ENCODE results near the gene ADAP1.
"Not testable (repeated sequence)": the region's sequence is repeated elsewhere in the genome, so short reads cannot be mapped to it uniquely, and the experiment has no call there.

Gene ADAP1

DNA sequence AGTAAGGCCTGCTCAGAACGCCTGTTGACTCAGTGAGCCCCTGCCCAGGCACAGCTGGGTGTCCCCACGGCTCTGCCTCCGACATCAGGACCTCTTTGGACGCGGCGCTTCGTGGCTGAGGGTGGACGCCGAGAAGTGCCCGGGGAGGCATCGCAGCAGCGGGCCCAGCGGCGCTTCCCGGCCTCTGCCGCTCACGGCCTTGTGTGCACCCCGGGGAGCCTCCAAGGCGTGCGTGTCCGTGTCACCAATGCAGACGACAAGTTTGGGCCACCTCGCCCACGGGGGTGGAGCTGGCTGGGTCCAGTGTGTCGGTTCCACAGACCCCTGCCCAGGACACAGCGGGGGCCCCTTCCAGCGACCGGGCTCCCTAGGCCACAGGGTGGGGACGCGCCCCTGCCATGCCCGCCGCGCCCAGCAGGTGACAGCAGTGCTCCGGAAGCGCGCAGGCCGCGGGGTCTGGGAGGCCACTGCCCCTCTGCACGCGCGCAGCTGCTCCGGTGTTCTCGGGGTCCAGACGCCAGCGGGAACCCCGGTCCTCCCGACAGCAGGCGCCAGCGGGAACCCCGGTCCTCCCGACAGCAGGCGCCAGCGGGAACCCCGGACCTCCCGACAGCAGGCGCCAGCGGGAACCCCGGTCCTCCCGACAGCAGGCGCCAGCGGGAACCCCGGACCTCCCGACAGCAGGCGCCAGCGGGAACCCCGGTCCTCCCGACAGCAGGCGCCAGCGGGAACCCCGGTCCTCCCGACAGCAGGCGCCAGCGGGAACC lies 45.7 kb downstream of the ADAP1 start:
- not testable (repeated sequence) for DNase-seq (ENCODE audit: low read depth)

DNA sequence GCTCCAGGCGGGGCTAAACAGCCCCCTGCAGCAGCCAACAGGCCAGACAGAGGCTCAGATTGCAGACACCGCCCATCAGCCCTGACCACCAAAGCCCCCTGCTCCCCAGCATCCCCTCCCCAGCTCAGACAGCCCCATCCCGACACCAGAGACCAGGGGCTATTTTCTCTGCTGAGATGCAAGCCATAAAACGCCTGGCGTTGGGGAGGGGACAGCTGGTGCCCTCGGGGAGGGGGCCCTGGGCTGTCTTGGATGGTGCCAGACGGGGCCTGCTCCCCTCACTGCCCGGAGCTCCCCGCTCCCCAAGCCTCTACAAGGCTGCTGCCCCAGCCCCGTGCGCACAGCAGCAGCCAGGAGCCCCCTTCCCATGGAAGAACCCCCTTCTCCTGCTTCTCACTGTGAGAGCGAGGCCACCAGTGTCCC lies 46.3 kb downstream of the ADAP1 start:
- DNase-seq (ENCODE audit: low read depth) = no peak

DNA sequence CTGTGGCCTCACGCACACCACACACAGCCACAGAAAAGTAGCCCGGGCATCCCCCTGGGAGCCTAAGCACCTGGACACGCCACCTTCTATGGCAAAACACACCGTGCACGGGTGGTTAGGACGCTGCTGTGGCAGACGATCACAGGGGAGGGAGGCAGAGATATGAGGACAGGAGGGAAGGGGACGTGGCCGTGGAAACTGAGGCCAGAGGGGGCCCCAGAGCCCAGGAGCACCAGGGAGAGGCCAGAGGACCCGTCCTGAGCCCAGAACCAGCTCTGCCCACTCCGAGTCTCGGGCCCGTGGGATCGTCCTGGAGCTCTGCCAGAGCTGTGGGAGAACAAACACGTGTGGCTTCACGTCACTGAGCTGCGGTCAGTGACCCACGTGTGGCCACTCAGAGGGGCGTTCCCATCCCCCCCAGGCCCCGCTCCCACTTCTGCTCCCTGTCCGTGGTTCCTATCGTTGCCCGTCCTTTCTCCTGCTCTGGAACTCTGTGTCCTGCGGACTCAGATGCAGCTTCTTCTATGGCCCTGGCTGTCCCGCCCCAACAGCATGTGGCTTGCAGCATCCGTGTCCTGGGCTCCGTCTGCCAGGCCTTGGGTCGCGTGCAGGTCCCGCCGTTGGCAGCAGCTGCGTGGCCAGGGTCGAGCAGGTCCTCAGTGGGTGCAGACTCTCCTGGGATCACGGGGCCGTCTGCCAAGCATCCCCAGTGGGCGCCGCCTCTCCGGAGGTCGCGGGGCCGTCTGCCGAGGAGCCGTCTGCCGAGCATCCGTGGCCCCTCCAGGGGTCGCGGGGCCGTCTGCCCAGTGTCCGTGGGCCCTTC lies 47.1 kb downstream of the ADAP1 start:
- no peak for DNase-seq (ENCODE audit: low read depth)

DNA sequence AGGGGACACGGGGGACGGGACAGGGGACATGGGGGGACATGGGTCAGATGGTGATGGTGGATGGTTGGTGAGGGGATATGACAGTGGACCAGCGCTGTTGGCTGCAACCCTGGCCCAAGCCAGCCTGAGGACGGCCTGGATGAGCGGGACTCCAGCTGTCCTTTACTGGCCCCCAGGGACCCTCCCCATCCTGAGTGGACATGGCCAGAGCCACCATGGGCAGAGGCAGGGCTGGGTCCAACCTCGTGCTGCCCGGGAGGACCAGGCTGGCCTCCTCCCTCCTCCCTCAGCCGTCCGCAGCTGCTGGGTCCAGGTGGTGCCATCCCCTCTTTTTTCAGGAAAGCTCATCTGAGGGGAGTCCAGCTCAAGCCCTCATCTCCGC lies 47.7 kb downstream of the ADAP1 start:
- no peak for DNase-seq (ENCODE audit: low read depth)

DNA sequence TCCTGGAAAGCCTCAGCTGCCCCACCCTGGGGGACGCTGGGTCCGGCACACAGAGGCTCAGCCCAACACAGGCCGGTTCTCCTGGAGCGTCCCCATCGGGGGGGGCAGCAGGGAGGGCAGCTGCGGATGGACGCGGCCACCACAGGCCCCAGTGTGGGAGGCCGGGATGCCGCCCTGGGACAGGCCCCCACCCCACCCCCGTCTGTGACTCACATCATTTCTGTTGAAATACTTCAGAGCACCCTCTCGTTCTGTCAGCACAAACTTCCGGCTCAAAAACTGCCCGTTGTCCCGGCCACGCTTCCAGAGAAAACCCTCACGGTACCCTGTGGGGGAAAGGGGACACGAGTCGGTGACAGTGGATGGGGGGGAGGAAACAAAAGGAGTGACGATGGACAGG lies 49.6 kb downstream of the ADAP1 start:
- DNase-seq (ENCODE audit: low read depth) = no peak

DNA sequence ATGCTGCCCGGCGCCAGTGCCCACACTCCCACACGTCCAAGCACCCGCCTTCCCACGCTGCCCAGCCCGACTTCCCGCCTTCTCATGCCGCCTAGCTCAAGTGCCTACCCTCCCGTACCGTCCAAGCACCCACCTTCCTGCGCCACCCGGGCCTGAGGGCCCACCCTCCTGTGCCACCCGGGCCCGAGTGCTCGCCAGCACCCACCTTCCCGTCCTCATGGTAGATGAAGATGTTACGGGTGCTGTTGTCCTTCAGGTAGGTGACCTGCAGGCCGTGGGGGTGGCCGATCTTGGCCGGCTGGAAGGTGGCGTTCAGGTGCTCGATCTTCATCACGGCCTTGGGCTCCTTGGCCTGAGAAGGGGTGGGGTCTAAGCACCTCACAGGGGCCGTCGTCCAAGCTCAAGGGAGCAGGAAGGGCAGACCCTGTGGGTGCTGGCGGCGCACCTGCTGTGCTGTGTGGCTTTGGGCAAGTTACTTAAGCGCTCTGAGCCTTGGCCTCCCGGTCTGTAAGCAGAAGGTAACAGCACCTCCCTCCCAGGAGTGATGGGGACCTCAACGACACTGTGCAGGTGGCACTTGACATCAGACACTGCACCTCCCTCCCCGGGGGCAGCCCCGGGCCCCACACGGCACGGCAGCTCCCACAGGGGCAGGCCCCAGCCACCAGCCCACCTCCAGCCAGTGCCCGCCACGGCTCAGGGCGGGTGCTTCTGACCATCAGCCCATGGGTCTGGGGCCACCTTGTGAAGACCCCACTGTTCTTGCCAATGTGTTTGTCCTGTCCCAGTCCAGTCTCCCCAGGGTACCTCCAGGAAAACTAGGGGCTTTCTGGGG lies 50.3 kb downstream of the ADAP1 start:
- DNase-seq (ENCODE audit: low read depth) = no peak

DNA sequence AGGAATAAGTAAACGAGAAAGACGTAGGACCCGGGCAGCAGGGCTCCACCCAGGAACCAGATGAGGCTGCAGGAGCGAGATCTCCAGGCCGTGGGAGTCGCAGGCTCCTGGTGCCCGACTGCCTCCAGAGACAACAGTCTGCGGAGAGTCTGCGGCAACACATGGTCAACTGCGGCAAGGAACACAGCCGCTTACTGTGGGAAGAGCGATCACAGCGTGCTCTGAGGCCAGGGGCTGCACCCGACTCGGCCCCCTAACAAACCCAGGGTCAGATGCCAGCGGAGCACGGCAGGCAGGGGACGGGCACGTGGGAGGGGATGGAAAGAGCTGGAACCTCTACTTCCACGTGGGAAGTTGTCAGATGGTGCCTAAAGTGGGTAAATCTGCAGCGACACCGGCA lies 51.5 kb downstream of the ADAP1 start:
- no peak for DNase-seq (ENCODE audit: low read depth)

DNA sequence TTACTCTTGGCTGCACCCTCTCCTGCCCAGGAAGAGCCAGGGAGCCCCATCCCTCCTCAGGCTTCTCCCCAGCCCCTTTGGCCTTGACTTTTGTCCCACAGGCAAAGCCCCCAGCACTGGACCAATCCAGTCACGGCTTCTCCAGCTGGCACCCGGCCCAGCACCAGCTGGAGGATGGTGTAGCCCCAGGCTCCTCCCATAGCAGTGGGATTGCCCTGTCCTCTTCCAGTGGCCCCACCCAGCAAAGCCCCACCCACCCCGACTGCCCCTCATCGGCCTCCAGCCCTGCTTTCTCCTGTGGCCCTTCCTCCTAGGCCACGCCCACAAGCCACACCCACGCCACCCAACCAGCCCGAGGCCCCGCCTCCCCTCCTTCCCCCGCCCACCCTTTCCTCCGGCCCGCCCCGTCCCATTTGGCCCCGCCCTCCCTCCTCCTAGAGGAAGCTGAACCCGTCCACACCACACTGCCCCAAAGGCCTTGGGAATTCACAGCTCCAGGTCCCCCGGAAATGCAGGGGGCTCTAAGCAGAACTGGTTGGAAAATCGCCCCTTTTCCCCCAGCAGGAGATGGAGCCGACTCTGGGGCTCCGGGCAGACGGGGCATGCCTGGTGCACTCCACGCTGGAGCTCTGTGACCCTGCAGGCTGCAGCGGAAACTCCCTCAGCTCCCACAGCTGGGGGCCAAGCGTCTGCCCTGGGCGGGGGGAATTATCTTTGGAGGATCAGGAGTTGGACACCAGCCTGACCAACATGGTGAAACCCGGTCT lies 52.9 kb downstream of the ADAP1 start:
- DNase-seq (ENCODE audit: low read depth) = no peak

DNA sequence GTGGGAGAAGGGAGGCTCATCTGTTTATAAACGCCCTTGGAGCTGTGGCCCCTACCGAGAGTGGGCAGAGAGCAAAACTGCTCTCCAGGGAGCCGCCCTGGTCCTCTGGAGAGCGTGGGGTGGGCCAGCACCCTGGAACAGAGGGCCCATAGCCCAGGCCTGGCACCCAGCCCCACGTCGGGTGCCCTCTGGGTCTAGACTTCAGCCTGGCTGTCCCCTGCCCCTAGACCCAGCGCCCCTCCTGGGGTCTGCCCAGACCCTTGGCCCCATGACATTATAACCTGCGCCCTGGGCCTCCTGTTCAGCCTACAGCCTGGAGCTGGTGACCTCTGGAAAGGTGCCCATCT lies 53.5 kb downstream of the ADAP1 start:
- no peak for DNase-seq (ENCODE audit: low read depth)

DNA sequence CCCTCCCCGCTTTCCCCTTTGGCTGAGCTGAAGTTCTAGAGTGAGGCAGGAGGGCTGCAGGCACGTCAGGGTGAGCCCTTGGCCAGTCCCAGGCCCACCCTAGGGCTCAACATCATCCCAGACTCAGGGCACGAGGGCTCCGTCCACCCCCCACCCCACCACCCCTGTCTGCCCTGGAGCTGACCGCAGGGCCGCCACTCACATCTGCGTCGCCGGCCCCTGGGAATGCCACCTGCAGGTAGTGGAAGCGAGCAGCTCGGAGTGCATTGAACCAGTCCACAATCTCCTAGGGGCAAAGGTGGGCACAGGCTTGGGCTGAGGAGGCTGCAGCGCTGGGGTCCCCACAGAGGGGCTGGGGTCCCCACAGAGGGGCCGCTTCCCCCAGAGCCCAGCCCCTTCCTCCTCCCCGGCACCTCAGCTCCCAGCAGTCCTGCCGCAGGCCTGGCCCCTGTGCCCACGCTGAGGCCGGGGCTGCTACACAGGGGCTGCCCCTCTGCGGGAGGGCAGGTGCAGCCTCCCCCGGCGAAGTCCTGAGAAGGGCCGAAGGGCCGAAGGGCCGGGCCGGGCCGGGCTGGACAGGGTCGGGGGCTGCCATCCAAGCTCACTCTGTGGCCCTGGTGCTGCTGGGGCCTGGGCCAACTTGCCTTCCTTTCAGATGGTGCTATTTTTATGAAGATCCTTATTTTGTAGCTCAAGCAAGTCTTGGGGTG lies 54.0 kb downstream of the ADAP1 start:
- no peak for DNase-seq (ENCODE audit: low read depth)

DNA sequence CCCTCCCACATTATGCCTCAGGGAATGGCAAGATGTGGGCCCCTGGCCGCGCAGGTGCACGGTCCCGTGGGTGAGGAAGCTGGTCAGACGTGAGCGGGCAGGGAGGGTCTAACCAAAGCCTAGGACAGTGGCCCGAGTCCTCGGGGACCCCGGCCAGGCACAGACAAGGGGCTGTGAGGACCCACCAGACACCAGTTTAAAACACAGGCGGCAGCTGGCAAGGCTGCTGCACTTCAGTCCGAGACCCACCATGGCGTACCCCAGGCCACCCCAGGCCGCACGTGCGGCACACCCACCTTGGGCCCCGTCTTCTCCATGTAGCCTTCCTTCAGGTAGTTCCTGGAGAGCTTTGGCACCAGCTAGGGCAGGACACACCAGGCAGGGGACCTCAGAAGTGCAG lies 54.7 kb downstream of the ADAP1 start:
- no peak for DNase-seq (ENCODE audit: low read depth)

DNA sequence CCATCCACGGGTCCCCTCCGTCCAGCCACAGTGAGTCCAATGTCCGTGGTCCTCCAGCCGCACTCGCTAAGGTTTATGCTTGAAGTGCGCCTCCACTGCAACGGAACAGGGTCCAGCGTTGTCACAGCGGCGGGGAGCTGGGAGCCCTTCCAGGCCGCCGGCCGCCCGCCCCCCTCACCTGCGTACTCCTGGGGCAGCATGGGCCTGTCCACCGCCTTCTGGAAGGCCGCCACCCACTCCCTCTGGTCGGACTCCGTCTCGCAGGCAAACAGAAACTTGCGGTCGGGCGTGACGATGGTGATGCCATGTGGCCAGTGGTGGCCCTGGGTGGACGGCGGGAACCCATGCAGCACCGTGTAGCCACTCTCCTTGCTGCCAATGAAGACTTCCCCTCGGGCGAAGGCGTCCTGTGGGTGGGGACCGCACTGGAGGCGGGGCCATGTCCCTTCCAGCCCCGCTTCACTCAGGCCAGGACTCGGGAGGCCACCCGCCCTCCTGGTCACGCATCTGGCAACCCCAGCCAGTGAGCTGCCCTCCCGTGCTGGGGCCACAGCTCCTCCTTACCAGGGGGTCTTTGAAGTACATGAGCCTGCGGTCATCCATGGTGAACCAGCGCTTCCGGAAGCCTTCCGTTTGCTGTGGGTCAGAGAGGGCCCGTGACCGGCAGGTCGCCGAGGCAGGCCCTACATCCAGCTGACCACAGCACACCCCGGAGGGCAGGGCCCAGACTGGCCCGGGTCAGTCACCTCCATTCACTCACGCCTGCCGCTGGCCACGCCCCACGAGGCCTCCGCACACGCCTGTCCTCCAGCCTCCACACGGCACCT lies 55.4 kb downstream of the ADAP1 start:
- DNase-seq (ENCODE audit: low read depth) = no peak

DNA sequence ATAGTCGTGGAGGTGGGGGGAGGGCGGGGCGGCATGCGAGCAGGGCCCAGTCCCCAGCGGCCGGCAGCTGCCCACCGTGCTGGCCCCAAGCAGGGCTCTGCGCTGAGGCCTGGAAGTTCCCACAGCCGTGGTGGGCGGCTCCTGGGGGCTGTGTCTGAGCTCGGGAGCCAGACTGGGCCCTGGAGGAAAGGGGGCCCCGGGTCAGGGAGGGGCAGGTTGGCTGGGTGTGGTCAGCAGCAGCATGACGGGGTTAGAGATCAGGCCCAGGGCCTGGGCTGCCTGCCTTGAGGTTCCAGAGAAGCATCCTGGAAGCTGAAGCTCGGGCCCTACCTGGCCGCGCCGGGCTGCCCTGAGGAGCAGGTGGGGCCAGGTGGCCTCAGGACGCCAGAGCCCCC lies 56.0 kb downstream of the ADAP1 start:
- no peak for DNase-seq (ENCODE audit: low read depth)

DNA sequence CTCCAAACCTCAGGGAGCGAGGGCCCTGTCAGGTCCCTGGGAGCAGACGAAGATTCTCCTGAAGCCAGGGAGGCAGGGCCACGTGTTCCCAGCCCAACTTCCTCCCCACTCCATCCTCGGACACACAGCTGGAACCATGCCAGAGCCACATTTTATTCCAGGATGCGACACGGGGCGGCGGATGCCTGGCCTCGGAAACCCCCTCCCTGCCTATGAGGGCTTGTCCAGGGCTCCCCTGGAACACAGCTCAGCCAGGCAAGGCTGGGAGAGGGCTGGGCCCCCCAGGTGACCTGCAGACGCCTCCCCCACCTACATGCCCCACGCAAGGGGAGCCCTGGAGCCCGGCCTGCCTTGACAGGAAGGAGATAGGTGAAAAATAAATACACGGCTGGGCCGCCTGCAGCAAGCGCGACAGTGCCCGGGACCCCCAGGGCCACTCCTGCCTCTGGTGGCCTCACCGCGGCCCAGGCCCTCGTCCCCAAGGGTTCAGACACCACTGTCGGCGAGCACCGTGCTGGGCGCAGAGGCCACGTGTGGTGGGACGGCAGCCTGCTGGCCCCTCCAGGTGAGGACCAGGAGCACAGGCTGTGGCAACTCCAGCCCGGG lies 56.6 kb downstream of the ADAP1 start:
- DNase-seq (ENCODE audit: low read depth) = no peak

DNA sequence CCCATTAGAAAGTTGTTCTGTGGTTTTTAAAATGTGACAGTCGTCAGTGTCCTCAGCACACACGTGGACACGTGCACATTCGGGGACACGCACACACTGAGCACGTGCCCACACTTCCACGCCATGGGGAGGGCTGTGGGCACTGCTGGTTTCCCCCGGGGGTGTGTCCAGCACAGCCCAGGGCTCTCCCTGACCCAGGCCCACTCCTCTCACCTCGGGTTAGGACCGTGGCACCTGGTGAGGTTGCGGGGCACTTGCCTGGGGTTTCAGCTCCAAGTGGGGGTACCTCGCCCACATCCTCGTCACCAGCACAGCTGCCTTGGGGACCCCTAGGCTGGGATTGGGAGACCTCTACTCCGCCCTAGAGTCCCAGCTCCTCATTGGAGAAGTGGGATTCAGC lies 57.4 kb downstream of the ADAP1 start:
- DNase-seq (ENCODE audit: low read depth) = no peak

DNA sequence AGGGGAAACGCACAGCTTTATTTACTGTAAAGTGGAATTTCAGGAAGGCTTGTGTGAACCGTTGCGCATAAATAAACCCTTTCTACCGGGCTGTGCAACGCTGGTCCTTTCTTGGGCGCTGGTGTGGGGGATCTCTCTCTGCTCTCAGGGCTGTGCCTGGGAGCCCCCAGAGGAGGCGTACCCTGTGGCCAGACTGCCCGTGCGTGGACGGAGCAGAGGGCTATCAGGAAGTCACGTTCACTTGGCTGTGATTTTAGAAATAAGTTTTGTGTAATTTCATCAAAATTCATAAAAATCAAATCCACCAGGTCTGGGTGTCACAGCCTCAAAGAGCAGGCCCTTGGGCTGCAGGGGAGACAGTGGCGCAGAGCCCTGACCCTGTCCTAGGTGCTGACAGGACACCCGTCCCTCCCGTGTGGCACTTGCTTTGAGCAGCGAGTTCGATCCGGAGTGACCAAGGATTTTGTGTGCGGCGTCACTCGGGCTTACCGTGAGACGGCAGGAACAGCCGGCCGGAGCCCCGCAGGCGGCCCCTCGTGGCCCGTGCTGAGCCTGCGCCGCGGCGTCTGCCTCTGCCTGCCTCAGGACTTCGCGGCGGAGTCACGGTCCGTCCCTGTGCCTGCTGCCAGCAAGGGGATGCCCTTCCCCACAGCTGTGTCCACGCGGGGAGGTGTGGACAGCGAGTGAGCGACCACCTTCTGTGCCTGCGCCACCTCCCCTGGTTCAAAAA lies 58.0 kb downstream of the ADAP1 start:
- DNase-seq (ENCODE audit: low read depth) = no peak

DNA sequence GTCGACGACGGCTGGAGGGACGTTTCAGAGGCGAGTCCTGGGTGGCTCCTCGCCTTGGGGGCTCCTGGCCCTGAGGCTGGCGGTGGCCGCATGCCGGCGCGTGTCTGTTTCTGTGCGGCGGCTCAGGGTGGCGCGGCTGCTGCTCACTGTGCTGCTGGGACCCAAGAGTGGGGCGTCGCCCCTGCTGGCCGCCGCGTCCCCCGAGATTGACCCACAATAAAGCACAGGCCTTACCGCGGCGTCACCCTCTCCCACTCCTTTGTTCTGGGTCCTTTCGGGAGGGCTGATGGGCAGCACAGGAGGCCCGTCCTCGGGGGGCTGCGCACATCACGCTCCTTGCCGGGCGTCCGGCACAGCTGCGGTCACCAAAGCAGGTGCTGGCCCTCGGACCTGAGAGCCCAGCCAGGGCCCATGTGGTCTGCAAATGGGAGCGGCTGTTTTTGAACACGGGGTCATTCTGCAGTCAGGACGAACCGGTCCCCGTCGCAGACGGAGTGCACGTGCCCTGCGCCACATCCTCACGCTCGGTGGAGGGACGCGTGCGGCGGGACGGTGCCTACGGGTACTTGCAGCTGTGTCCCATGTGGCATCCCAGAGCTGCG lies 58.9 kb downstream of the ADAP1 start:
- no peak for DNase-seq (ENCODE audit: low read depth)

DNA sequence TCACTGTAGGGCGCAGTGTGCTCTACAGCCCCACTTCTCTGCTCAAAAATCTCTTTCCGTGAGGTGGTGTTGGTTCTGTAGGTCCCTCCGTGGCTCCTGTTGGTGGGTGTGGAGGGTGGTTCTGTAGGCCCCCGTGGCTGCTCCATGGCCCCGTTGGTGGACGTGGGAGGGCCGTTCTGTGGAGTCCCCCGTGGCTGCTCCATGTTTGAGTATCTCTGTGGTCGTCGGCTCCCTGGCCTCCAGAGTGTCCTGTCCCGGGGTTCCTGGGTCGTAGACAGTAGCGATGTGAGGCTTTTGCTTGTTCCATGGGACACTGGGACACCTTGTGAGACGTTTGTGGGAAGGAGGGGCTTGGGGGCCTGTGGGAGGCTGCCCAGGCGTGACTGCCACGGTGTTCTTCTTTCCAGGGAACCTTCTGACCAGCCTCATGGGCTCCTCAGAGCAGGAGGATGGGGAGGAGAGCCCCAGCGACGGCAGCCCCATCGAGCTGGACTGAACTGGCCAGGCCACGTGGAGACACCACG lies 59.5 kb downstream of the ADAP1 start:
- DNase-seq (ENCODE audit: low read depth) = no peak
